Choroid plexus epithelial cell (primary cell): Measurements from ENCODE around the gene TAGLN.
"Not testable (repeated sequence)": the region's sequence is repeated elsewhere in the genome, so short reads cannot be mapped to it uniquely, and the experiment has no call there.

ENCODE experiments used
- DNase-seq: peaks from one replicate; pipeline ENCODE4 v3.0.0-alpha.2; 2010; ENCODE audit warnings: low read depth
- H3K4me3 ChIP-seq: 2 replicates; pipeline ENCODE4 v1.5.1; 2011; ENCODE audit warnings: low read depth, mild to moderate bottlenecking, control low read depth, low read length, moderate library complexity
- CTCF ChIP-seq: conservative IDR thresholded peaks from 2 replicates; pipeline ENCODE4 v1.5.1; 2011; ENCODE audit warnings: low read depth, mild to moderate bottlenecking, control low read depth, inconsistent platforms, low read length, moderate library complexity

TAGLN gene

GRCh38 chr11:117181586-117182550, 17.3 kb upstream of the TAGLN start:
- DNase-seq, result no peak
- TF ChIP-seq CTCF, result no peak
- H3K4me3 ChIP-seq, result no peak overlapping the region

- no peak for TF ChIP-seq CTCF
- H3K4me3 ChIP-seq, result no peak overlapping the region
- DNase-seq, result no peak
These were observed 16.6 kb upstream of the TAGLN start for GRCh38 chr11:117182551-117182935.

- not testable (repeated sequence) for H3K4me3 ChIP-seq, DNase-seq
These were observed 16.0 kb upstream of the TAGLN start for GRCh38 chr11:117183178-117183577.

- H3K4me3 ChIP-seq, result no peak overlapping the region
- no peak for DNase-seq
- TF ChIP-seq CTCF, result no peak
These were observed 15.3 kb upstream of the TAGLN start for GRCh38 chr11:117183724-117184349.

GRCh38 chr11:117185736-117186430, 13.3 kb upstream of the TAGLN start:
- no peak overlapping the region for H3K4me3 ChIP-seq
- TF ChIP-seq CTCF, result no peak
- DNase-seq, result no peak

GRCh38 chr11:117186431-117186761, 12.8 kb upstream of the TAGLN start:
- TF ChIP-seq CTCF, result no peak
- no peak for DNase-seq
- no peak overlapping the region for H3K4me3 ChIP-seq

- no peak for DNase-seq
- H3K4me3 ChIP-seq, result no peak overlapping the region
- no peak for TF ChIP-seq CTCF
These were observed 12.2 kb upstream of the TAGLN start for GRCh38 chr11:117187007-117187406.
